Transverse colon (tissue), 4 donors: Measurements from ENCODE around the gene MYO3A. TPM values are rescaled to one million over a fixed set of nuclear protein-coding genes. Genes with fewer than 3 reads are reported as not detected.

Source experiments
- DNase-seq: peaks from one replicate; pipeline ENCODE4 v3.0.0-alpha.2; 2019
- H3K27ac ChIP-seq, 4 donors: fragments of 200-600 bp; sonication (generic); 2 replicates each; pipeline ENCODE4 v1.5.1; 2016 to 2018; ENCODE audit warnings: inconsistent platforms in 4 of 4
- H3K27me3 ChIP-seq: fragments of 200-600 bp; sonication (generic); 2 replicates; pipeline ENCODE4 v1.5.1; 2017; ENCODE audit warnings: inconsistent platforms
- H3K36me3 ChIP-seq, 4 donors: fragments of 200-600 bp; sonication (generic); 2 replicates each; pipeline ENCODE4 v1.5.1; 2017 to 2019; ENCODE audit warnings: inconsistent platforms in 4 of 4
- H3K4me1 ChIP-seq, 4 donors: fragments of 200-600 bp; sonication (generic); 2 replicates each; pipeline ENCODE4 v1.5.1; 2017 to 2020; ENCODE audit warnings: inconsistent platforms in 4 of 4
- H3K4me3 ChIP-seq, 4 donors: fragments of 200-600 bp; sonication (generic); 1 replicate in 1 of 4; 2 replicates in 3 of 4; pipeline versions ENCODE4 v1.5.1 to v1.6.1; 2017 to 2019; ENCODE audit warnings: inconsistent platforms in 4 of 4
- H3K9me3 ChIP-seq, 2 donors: fragments of 200-600 bp; sonication (generic); 2 replicates each; pipeline ENCODE4 v1.5.1; 2017 to 2019; ENCODE audit warnings: inconsistent platforms in 2 of 2
- CTCF ChIP-seq, 5 experiments: fragments of 200-600 bp in 3 of 5; fragments of 450-650 bp in 2 of 5; sonication (generic) in 3 of 5; IDR thresholded peaks; 1 replicate in 2 of 5; 2 replicates in 3 of 5; pipeline ENCODE4 v1.5.1; 2016 to 2017; ENCODE audit warnings: antibody characterized with exemption in 5 of 5, inconsistent platforms in 3 of 5, mild to moderate bottlenecking in 2 of 5, moderate library complexity in 1 of 5
- EP300 ChIP-seq: sonication (generic); formaldehyde crosslinking; IDR thresholded peaks from one replicate; pipeline ENCODE4 v1.6.1; 2017; ENCODE audit warnings: antibody characterized with exemption, low read depth
- POLR2A ChIP-seq: fragments of 450-650 bp; IDR thresholded peaks from one replicate; pipeline ENCODE4 v1.6.1; 2016; ENCODE audit warnings: antibody characterized with exemption, mild to moderate bottlenecking, moderate library complexity
- POLR2AphosphoS5 ChIP-seq, 3 donors: sonication (generic); formaldehyde crosslinking; IDR thresholded peaks; one replicate each; pipeline ENCODE4 v1.6.1; 2016; ENCODE audit warnings: antibody characterized with exemption in 3 of 3
- WGBS, 2 donors: methylation state at CpG; one replicate each; pipeline ENCODE4 v1.1.5; 2018; ENCODE audit warnings: low coverage in 1 of 2; 5-methylcytosine and 5-hydroxymethylcytosine counted together
- in situ Hi-C, 4 donors: fragments of 200-750 bp; cut with MboI; loops; one replicate each; pipeline versions ENCODE4 v1.15.0 to v1.15.1; 2017; ENCODE audit warnings: low sequenced_read_pairs in 3 of 4, low pct_ligation_motif_present in 1 of 4, low pct_unique_long_range_greater_than_20kb in 1 of 4
- intact Hi-C: fragments of 100-400 bp; cut with DNase I; formaldehyde crosslinking; loops from one replicate; pipeline ENCODE4 v1.15.1; 2023; ENCODE audit warnings: low total_unique reads
- total RNA-seq, 4 donors: library from RNA; depleted of rRNA; stranded (reverse); fragments of >200 nt; gene quantifications; one replicate each; pipeline ENCODE4 v1.1.0, GENCODE V29; 2016

The MYO3A gene
- total RNA-seq, 4 donors from 2014 or later = 0.27 to 1.3 (median 1.2) TPM; not detected in 1

DNA sequence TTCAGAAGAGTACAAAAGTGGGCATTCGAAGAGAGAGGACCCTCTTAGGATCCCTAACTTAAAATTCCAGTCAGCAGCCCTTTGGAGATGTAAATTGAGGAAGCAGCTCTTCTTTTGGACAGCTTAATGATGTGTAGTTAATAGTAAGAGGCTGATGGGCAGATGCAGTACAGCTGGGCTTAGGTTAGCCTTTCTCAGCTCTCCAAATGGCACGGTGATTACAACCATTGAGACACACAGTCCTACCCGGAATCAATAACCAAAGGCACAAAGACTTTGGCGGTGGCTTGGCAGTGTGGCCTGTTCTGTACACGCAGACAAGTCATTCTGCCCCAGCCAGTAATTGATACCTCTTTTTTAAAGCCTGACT, 309.3 kb downstream of the MYO3A start:
- Histone ChIP-seq H3K27me3 (no peaks in the 10 kb centered on the region), H3K36me3 (no peaks in the 10 kb centered on the region), H3K9me3 (no peaks in the 10 kb centered on the region), H3K4me1 (no peaks in the 10 kb centered on the region), H3K27ac (no peak overlapping the region), H3K4me3 (no peak overlapping the region)
- intact Hi-C loops (no loop called here), in situ Hi-C loops (no loop called here)
- DNase-seq = no peak
- WGBS, 2 donors = 45 to 100% methylated on average over 1 to 5 of the region's 5 CpGs
- no peak for TF ChIP-seq CTCF (IDR thresholded peaks at IDR 0.05)
- TF ChIP-seq POLR2AphosphoS5 (IDR thresholded peaks at IDR 0.05) = no peak
- TF ChIP-seq POLR2A = no peak
- no peak for TF ChIP-seq EP300

DNA sequence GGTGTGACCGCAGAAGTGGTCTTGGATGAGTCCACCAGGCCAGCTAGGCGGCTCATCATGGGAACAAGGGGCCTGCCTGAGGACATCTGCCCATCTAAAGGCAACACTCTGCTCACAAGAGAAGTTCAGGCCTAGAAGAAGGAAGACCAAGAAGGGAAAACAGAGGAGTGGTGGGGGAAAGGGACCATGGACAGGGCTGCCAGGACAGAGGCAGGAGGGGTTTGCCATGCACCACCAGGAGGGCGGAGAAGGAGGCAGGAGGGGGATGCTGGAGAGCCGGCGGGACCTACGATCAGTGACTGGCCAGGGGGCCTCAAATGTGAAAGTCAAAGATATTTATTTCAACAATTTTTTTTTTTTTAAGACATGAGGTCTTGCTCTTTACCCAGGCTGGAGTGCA, 315.7 kb downstream of the MYO3A start:
- H3K36me3 ChIP-seq = no peaks in the 10 kb centered on the region
- peaks cover 3% of the 10 kb centered on the region for H3K27me3 ChIP-seq
- 74 to 91% methylated on average over 4 to 6 of the region's 6 CpGs for WGBS, 2 donors
- H3K4me3 ChIP-seq = no peak overlapping the region
- DNase-seq = no peak
- no peak overlapping the region for H3K27ac ChIP-seq
- intact Hi-C loops = no loop called here
- H3K4me1 ChIP-seq = no peaks in the 10 kb centered on the region
- H3K9me3 ChIP-seq = no peaks in the 10 kb centered on the region
- no peak for TF ChIP-seq POLR2A
- TF ChIP-seq EP300 = no peak
- no peak for TF ChIP-seq POLR2AphosphoS5 (IDR thresholded peaks at IDR 0.05)
- TF ChIP-seq CTCF (IDR thresholded peaks at IDR 0.05) = no peak
- in situ Hi-C loops = loop anchor here in 1 of 4 donors (25.0 kb wide), 1 partner anchor 362 kb away; no protein-coding TSS in a partner anchor

GRCh38 chr10:26251925-26252324, 317.9 kb downstream of the MYO3A start:
- 84% methylated on average over 6 of the region's 6 CpGs for WGBS, 2 donors
- Histone ChIP-seq H3K27me3 (peaks cover 3% of the 10 kb centered on the region), H3K4me1 (no peaks in the 10 kb centered on the region), H3K27ac (no peak overlapping the region), H3K4me3 (no peak overlapping the region), H3K36me3 (no peaks in the 10 kb centered on the region), H3K9me3 (no peaks in the 10 kb centered on the region)
- intact Hi-C loops (no loop called here), in situ Hi-C loops (loop anchor here in 1 of 4 donors (25.0 kb wide), 1 partner anchor 365 kb away; no protein-coding TSS in a partner anchor)
- no peak for TF ChIP-seq EP300
- no peak for TF ChIP-seq CTCF (IDR thresholded peaks at IDR 0.05)
- no peak for TF ChIP-seq POLR2AphosphoS5 (IDR thresholded peaks at IDR 0.05)
- no peak for TF ChIP-seq POLR2A
- DNase-seq = no peak

- H3K4me3 ChIP-seq = no peak overlapping the region
- 68 to 76% methylated on average over 6 to 7 of the region's 7 CpGs for WGBS, 2 donors
Observed at GRCh38 chr10:26254616-26255015, 320.6 kb downstream of the MYO3A start.

DNA sequence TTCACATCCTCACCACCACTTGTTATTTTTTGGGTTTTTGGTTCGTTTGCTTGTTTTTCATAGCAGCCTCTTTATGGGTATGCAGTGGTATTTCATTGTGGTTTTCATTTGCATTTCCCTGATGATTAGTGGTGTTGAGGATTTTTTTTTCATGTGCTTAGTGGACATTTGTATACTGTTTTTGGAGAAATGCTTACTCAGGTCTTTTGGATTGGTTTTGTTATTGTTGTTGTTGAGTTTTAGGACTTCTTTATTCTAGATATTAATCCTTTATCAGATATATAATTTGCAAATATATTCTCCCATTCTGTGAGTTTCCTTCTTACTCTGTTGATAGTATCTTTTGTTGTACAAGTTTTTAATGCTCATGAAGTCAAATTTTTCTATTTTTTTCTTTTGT, 325.3 kb downstream of the MYO3A start:
- no peak overlapping the region for H3K27ac ChIP-seq
- TF ChIP-seq POLR2AphosphoS5 (IDR thresholded peaks at IDR 0.05) (no peak), CTCF (IDR thresholded peaks at IDR 0.05) (no peak), EP300 (no peak), POLR2A (no peak)
- peaks cover 1% of the 10 kb centered on the region for H3K27me3 ChIP-seq
- DNase-seq = no peak
- in situ Hi-C loops (loop anchor here in 1 of 4 donors (25.0 kb wide), 1 partner anchor 372 kb away; no protein-coding TSS in a partner anchor), intact Hi-C loops (no loop called here)
- no peak overlapping the region for H3K4me3 ChIP-seq
- H3K4me1 ChIP-seq = no peaks in the 10 kb centered on the region
- H3K9me3 ChIP-seq = no peaks in the 10 kb centered on the region
- H3K36me3 ChIP-seq = no peaks in the 10 kb centered on the region
- 18 to 35% methylated on average over 1 of the region's 1 CpG for WGBS, 2 donors

More at GRCh38 chr10:26254616-26255015, 320.6 kb downstream of the MYO3A start:
- in situ Hi-C loops (loop anchor here in 1 of 4 donors (25.0 kb wide), 1 partner anchor 367 kb away; no protein-coding TSS in a partner anchor), intact Hi-C loops (no loop called here)
- TF ChIP-seq EP300 (no peak), POLR2A (no peak)
- no peaks in the 10 kb centered on the region for H3K9me3 ChIP-seq
- no peaks in the 10 kb centered on the region for H3K36me3 ChIP-seq
- DNase-seq = no peak
- H3K4me1 ChIP-seq = no peaks in the 10 kb centered on the region
- peaks cover 3% of the 10 kb centered on the region for H3K27me3 ChIP-seq
- no peak overlapping the region for H3K27ac ChIP-seq
